NCI-H1092 treated with DMSO at 0.1 percent for 48 hours (cell line): ENCODE measurements around the gene PTGER4.
"Not testable (repeated sequence)": the region's sequence is repeated elsewhere in the genome, so short reads cannot be mapped to it uniquely, and the experiment has no call there.

ENCODE experiments used
- DNase-seq: peaks from one replicate; lab custom pipeline; 2025; lab: John Stamatoyannopoulos, UW

PTGER4 gene

GRCh38 chr5:40679913-40680681 is at the start of gene PTGER4:
Gene PTGER4, plus strand, starts transcription at chr5:40679915. Its CDS starts 1,079 bp downstream, at chr5:40680994.
- DNase-seq = no peak

GRCh38 chr5:40630126-40630525 is 49.6 kb upstream of the PTGER4 start:
- DNase-seq = no peak

GRCh38 chr5:40631236-40631635 is 48.5 kb upstream of the PTGER4 start:
- DNase-seq = no peak

GRCh38 chr5:40634154-40634553 is 45.6 kb upstream of the PTGER4 start:
- DNase-seq = no peak

- no peak for DNase-seq
Measured at GRCh38 chr5:40634593-40634992, 45.1 kb upstream of the PTGER4 start.

- not testable (repeated sequence) for DNase-seq
Measured at GRCh38 chr5:40639531-40639930, 40.2 kb upstream of the PTGER4 start.

- no peak for DNase-seq
Measured at GRCh38 chr5:40646266-40646665, 33.4 kb upstream of the PTGER4 start.

- no peak for DNase-seq
Measured at GRCh38 chr5:40648150-40648549, 31.6 kb upstream of the PTGER4 start.

- no peak for DNase-seq
Measured at GRCh38 chr5:40649463-40650030, 30.2 kb upstream of the PTGER4 start.

GRCh38 chr5:40651201-40651600 is 28.5 kb upstream of the PTGER4 start:
- DNase-seq = no peak

GRCh38 chr5:40652441-40653220 is 27.1 kb upstream of the PTGER4 start:
- DNase-seq = no peak

- DNase-seq = no peak
Measured at GRCh38 chr5:40653221-40654022, 26.3 kb upstream of the PTGER4 start.

- DNase-seq = no peak
Measured at GRCh38 chr5:40654377-40654991, 25.2 kb upstream of the PTGER4 start.

- no peak for DNase-seq
Measured at GRCh38 chr5:40655138-40655537, 24.6 kb upstream of the PTGER4 start.

- DNase-seq = not testable (repeated sequence)
Measured at GRCh38 chr5:40656091-40656490, 23.6 kb upstream of the PTGER4 start.

GRCh38 chr5:40656766-40657165 is 22.9 kb upstream of the PTGER4 start:
- DNase-seq = no peak

- DNase-seq = no peak
Measured at GRCh38 chr5:40660751-40661150, 19.0 kb upstream of the PTGER4 start.

GRCh38 chr5:40665635-40666298 is 13.9 kb upstream of the PTGER4 start:
- DNase-seq = no peak

- no peak for DNase-seq
Measured at GRCh38 chr5:40666657-40667056, 13.1 kb upstream of the PTGER4 start.

- no peak for DNase-seq
Measured at GRCh38 chr5:40667161-40667663, 12.5 kb upstream of the PTGER4 start.
